Prostate gland (tissue), 2 donors: ENCODE results near the gene KIF16B. TPM values are rescaled to one million over a fixed set of nuclear protein-coding genes. Genes with fewer than 3 reads are reported as not detected.

Experiments
- DNase-seq: peaks from one replicate; pipeline ENCODE4 v3.0.0-alpha.2; 2019; ENCODE audit warnings: low spot score
- H3K27ac ChIP-seq, 2 donors: fragments of 200-600 bp; sonication (generic); 2 replicates each; pipeline ENCODE4 v1.5.1; 2017 to 2019
- H3K27me3 ChIP-seq: fragments of 200-600 bp; sonication (generic); replicated peaks from 2 replicates; pipeline ENCODE4 v1.5.1; 2019; ENCODE audit not compliant: insufficient read depth
- H3K36me3 ChIP-seq, 2 donors: fragments of 200-600 bp; sonication (generic); 1 replicate in 1 of 2; 2 replicates in 1 of 2; pipeline versions ENCODE4 v1.5.1 to v1.8.1; 2017 to 2019
- H3K4me1 ChIP-seq: fragments of 200-600 bp; sonication (generic); replicated peaks from 2 replicates; pipeline ENCODE4 v1.5.1; 2019
- H3K4me3 ChIP-seq, 2 donors: fragments of 200-600 bp; sonication (generic); 2 replicates each; pipeline ENCODE4 v1.5.1; 2017 to 2019
- H3K9me3 ChIP-seq: fragments of 200-600 bp; sonication (generic); 2 replicates; pipeline ENCODE4 v1.5.1; 2017
- POLR2A ChIP-seq: fragments of 450-650 bp; IDR thresholded peaks from one replicate; pipeline ENCODE4 v1.6.1; 2016; ENCODE audit warnings: antibody characterized with exemption, mild to moderate bottlenecking
- POLR2AphosphoS5 ChIP-seq: sonication (generic); formaldehyde crosslinking; IDR thresholded peaks from one replicate; pipeline ENCODE4 v1.6.1; 2017; ENCODE audit warnings: antibody characterized with exemption
- WGBS: methylation state at CpG from one replicate; pipeline ENCODE4 v1.1.5; 2018; 5-methylcytosine and 5-hydroxymethylcytosine counted together
- intact Hi-C: fragments of 100-400 bp; cut with DNase I; formaldehyde crosslinking; loops from one replicate; pipeline ENCODE4 v1.14.2; 2022
- total RNA-seq, 2 donors: library from RNA; depleted of rRNA; stranded (reverse); fragments of >200 nt; gene quantifications; one replicate each; pipeline ENCODE4 v1.1.0, GENCODE V29; 2016
- TF ChIP-seq, protein P1 (sequence below), 4 experiments: fragments of 200-600 bp in 2 of 4; fragments of 450-650 bp in 2 of 4; sonication (generic) in 2 of 4; IDR thresholded peaks; 1 replicate in 3 of 4; 2 replicates in 1 of 4; pipeline ENCODE4 v1.5.1; 2016 to 2019; ENCODE audit warnings: antibody characterized with exemption in 4 of 4, mild to moderate bottlenecking in 2 of 4, moderate library complexity in 2 of 4

KIF16B gene
- total RNA-seq, 2 donors from 2014 or later = 11.5 to 24.4 TPM

DNA sequence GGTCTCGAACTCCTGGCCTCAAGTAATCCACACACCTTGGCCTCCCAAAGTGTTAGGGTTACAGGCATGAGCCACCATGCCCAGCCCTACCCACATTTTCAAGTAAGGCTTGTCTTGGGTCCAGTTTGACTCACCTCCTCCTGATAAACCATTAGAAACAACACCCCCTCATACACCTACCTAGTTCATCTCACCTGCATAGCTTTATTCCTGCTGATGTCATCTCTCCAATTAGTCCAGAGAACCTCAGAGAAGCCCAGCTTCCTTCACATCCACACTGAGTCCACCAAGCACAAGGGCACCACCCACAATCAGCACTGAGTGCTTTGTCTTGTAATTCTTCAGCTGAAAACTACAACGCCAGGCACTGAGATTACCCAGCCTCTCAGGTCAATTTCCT lies 35.3 kb downstream of the KIF16B start:
- Histone ChIP-seq H3K4me3 (no peak overlapping the region), H3K4me1 (no peaks in the 10 kb centered on the region), H3K27ac (no peak overlapping the region), H3K9me3 (no peaks in the 10 kb centered on the region), H3K27me3 (no peaks in the 10 kb centered on the region), H3K36me3 (no peaks in the 10 kb centered on the region)
- DNase-seq = no peak
- TF ChIP-seq, protein P1, sequence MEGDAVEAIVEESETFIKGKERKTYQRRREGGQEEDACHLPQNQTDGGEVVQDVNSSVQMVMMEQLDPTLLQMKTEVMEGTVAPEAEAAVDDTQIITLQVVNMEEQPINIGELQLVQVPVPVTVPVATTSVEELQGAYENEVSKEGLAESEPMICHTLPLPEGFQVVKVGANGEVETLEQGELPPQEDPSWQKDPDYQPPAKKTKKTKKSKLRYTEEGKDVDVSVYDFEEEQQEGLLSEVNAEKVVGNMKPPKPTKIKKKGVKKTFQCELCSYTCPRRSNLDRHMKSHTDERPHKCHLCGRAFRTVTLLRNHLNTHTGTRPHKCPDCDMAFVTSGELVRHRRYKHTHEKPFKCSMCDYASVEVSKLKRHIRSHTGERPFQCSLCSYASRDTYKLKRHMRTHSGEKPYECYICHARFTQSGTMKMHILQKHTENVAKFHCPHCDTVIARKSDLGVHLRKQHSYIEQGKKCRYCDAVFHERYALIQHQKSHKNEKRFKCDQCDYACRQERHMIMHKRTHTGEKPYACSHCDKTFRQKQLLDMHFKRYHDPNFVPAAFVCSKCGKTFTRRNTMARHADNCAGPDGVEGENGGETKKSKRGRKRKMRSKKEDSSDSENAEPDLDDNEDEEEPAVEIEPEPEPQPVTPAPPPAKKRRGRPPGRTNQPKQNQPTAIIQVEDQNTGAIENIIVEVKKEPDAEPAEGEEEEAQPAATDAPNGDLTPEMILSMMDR (IDR thresholded peaks at IDR 0.05) = no peak
- no peak for TF ChIP-seq POLR2A
- no peak for TF ChIP-seq POLR2AphosphoS5
- 95% methylated on average over 2 of the region's 2 CpGs for WGBS
- intact Hi-C loops = no loop called here

- 81% methylated on average over 4 of the region's 4 CpGs for WGBS
- no peak overlapping the region for H3K4me3 ChIP-seq
- no peaks in the 10 kb centered on the region for H3K27me3 ChIP-seq
- TF ChIP-seq POLR2AphosphoS5 (no peak), POLR2A (no peak)
- TF ChIP-seq, protein P1 (IDR thresholded peaks at IDR 0.05) = no peak
- no peak for DNase-seq
- H3K27ac ChIP-seq = no peak overlapping the region
- intact Hi-C loops = no loop called here
- H3K36me3 ChIP-seq = no peaks in the 10 kb centered on the region
- no peaks in the 10 kb centered on the region for H3K4me1 ChIP-seq
- H3K9me3 ChIP-seq = no peaks in the 10 kb centered on the region
Measured at GRCh38 chr20:16537025-16537665, 36.1 kb downstream of the KIF16B start.

- intact Hi-C loops = no loop called here
- DNase-seq = no peak
- 94% methylated on average over 2 of the region's 2 CpGs for WGBS
- TF ChIP-seq, protein P1 (IDR thresholded peaks at IDR 0.05) = no peak
- no peak for TF ChIP-seq POLR2AphosphoS5
- no peak for TF ChIP-seq POLR2A
- Histone ChIP-seq H3K9me3 (no peaks in the 10 kb centered on the region), H3K4me3 (no peak overlapping the region), H3K36me3 (no peaks in the 10 kb centered on the region), H3K4me1 (no peaks in the 10 kb centered on the region), H3K27me3 (no peaks in the 10 kb centered on the region), H3K27ac (no peak overlapping the region)
Measured at GRCh38 chr20:16535277-16535676, 38.0 kb downstream of the KIF16B start.

DNA sequence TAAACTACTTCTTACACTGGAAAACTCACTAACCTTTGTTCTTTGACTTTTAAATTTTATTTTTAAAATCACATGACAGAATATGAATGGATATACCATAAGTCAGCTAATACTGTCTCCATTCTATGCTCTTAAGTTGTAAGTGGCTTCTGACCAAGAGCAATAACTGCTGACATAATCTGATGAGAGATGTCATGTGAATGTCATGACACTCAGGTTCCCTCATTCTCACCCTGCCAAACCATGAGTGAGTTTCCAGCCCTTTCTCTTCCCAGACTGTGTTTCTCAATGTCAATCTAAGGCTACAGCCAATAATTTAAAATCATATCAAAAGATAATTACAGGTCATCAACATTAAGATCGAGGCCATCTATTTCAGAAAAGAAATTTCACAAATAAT lies 39.7 kb downstream of the KIF16B start:
- Histone ChIP-seq H3K4me3 (no peak overlapping the region), H3K27ac (no peak overlapping the region), H3K27me3 (no peaks in the 10 kb centered on the region), H3K9me3 (no peaks in the 10 kb centered on the region), H3K4me1 (no peaks in the 10 kb centered on the region), H3K36me3 (no peaks in the 10 kb centered on the region)
- intact Hi-C loops = no loop called here
- no peak for TF ChIP-seq POLR2A
- TF ChIP-seq, protein P1 (IDR thresholded peaks at IDR 0.05) = no peak
- no peak for TF ChIP-seq POLR2AphosphoS5
- DNase-seq = no peak
- WGBS = 92% methylated on average over 1 of the region's 1 CpG

- no peak overlapping the region for H3K27ac ChIP-seq
- TF ChIP-seq, protein P1 (IDR thresholded peaks at IDR 0.05) = no peak
- no peak for TF ChIP-seq POLR2A
- no peak for TF ChIP-seq POLR2AphosphoS5
- no peak for DNase-seq
- intact Hi-C loops = no loop called here
- H3K27me3 ChIP-seq = no peaks in the 10 kb centered on the region
- no peaks in the 10 kb centered on the region for H3K4me1 ChIP-seq
- no peak overlapping the region for H3K4me3 ChIP-seq
- no peaks in the 10 kb centered on the region for H3K36me3 ChIP-seq
- WGBS = 94% methylated on average over 8 of the region's 8 CpGs
- H3K9me3 ChIP-seq = no peaks in the 10 kb centered on the region
Measured at GRCh38 chr20:16531485-16531884, 41.8 kb downstream of the KIF16B start.
